Endothelial cell of umbilical vein (primary cell): ENCODE measurements around the gene RAB6C. TPM values are rescaled to one million over a fixed set of nuclear protein-coding genes. Genes with fewer than 3 reads are reported as not detected.
"Not testable (repeated sequence)": the region's sequence is repeated elsewhere in the genome, so short reads cannot be mapped to it uniquely, and the experiment has no call there.

ENCODE experiments used
- BruUV-seq: library from RNA; stranded (reverse); fragments of 400-500 nt; replicated peaks from 2 replicates; lab custom pipeline; 2021; lab: Mats Ljungman, UMichigan
- CTCF ChIA-PET: fragments of 300-600, 350-600 bp; sonication (Branson Sonifier 250); formaldehyde crosslinking; loops from one replicate; lab custom pipeline; 2021; ENCODE audit warnings: antibody characterized with exemption, inconsistent platforms; lab: Charles Lee
- POLR2A ChIA-PET: fragments of 300-600, 350-600 bp; sonication (Branson Sonifier 250); formaldehyde crosslinking; loops from one replicate; lab custom pipeline; 2021; ENCODE audit warnings: antibody characterized with exemption, inconsistent platforms; lab: Charles Lee
- DNase-seq: peaks from one replicate; pipeline ENCODE4 v3.0.0-alpha.2; 2011; ENCODE audit warnings: low read depth, low spot score
- FAIRE-seq: peaks from 2 replicates; lab custom pipeline; 2011; peaks lifted over from hg19 to GRCh38; lab: Jason Lieb, UNC
- H2AFZ ChIP-seq: 2 replicates; pipeline ENCODE4 v1.6.0; 2012; ENCODE audit warnings: low read depth, low read length, control low read depth, inconsistent platforms
- H3K27ac ChIP-seq: 2 replicates; pipeline ENCODE4 v1.5.1; 2011; ENCODE audit warnings: low read depth, mild to moderate bottlenecking, control low read depth, low read length, moderate library complexity; ENCODE audit not compliant: insufficient read depth
- H3K27me3 ChIP-seq, 2 experiments: 2 replicates each; pipeline versions ENCODE4 v1.6.0 to v1.6.1; 2011; ENCODE audit warnings: low read length in 2 of 2, mixed read lengths in 1 of 2; ENCODE audit not compliant: control insufficient read depth in 2 of 2, insufficient read depth in 2 of 2
- H3K36me3 ChIP-seq, 2 experiments: 2 replicates in 1 of 2; 3 replicates in 1 of 2; pipeline ENCODE4 v1.5.1; 2011; ENCODE audit warnings: low read length in 2 of 2, mild to moderate bottlenecking in 1 of 2, moderate library complexity in 1 of 2; ENCODE audit not compliant: control insufficient read depth in 2 of 2, insufficient read depth in 2 of 2; ENCODE audit errors: extremely low read depth in 1 of 2
- H3K4me1 ChIP-seq: 3 replicates; pipeline ENCODE4 v1.5.1; 2011; ENCODE audit warnings: mild to moderate bottlenecking, low read length; ENCODE audit not compliant: control insufficient read depth, insufficient read depth; ENCODE audit errors: extremely low read depth
- H3K4me2 ChIP-seq: 2 replicates; pipeline ENCODE4 v1.6.1; 2011; ENCODE audit warnings: low read length, control low read depth, mixed read lengths; ENCODE audit not compliant: insufficient read depth
- H3K4me3 ChIP-seq, 3 experiments: fragments of 200-600 bp in 1 of 3; sonication (generic), shearing (Covaris generic) in 1 of 3; replicated peaks in 1 of 3; 2 replicates each; pipeline ENCODE4 v1.5.1; 2011 to 2016; ENCODE audit warnings: control low read depth in 3 of 3, low read length in 3 of 3, mild to moderate bottlenecking in 2 of 3, inconsistent platforms in 1 of 3, low read depth in 1 of 3, moderate library complexity in 1 of 3; ENCODE audit not compliant: insufficient read depth in 1 of 3
- H3K79me2 ChIP-seq: 2 replicates; pipeline ENCODE4 v1.6.0; 2012; ENCODE audit warnings: low read length, inconsistent platforms; ENCODE audit not compliant: control insufficient read depth, insufficient read depth
- H3K9ac ChIP-seq: replicated peaks from 2 replicates; pipeline ENCODE3; 2011; ENCODE audit warnings: low read length, control low read depth; ENCODE audit not compliant: insufficient read depth; ENCODE audit errors: extremely low read depth
- H3K9me1 ChIP-seq: replicated peaks from 3 replicates; pipeline ENCODE4 v1.6.0; 2011; ENCODE audit warnings: mild to moderate bottlenecking, low read length; ENCODE audit not compliant: control insufficient read depth, insufficient read depth; ENCODE audit errors: extremely low read depth
- H3K9me3 ChIP-seq: replicated peaks from 2 replicates; pipeline ENCODE4 v1.5.1; 2012; ENCODE audit warnings: low read length, inconsistent platforms; ENCODE audit not compliant: control insufficient read depth, insufficient read depth
- H4K20me1 ChIP-seq: replicated peaks from 2 replicates; pipeline ENCODE3; 2011; ENCODE audit warnings: mild to moderate bottlenecking, low read length; ENCODE audit not compliant: control insufficient read depth, insufficient read depth; ENCODE audit errors: extremely low read depth
- CTCF ChIP-seq, 2 donors: IDR thresholded peaks; 1 replicate in 1 of 2; 2 replicates in 1 of 2; pipeline ENCODE4 v1.5.1; 2011; ENCODE audit warnings: low read length in 2 of 2, mild to moderate bottlenecking in 2 of 2, moderate library complexity in 2 of 2, control low read depth in 1 of 2, inconsistent platforms in 1 of 2, low read depth in 1 of 2; ENCODE audit not compliant: insufficient read depth in 1 of 2; ENCODE audit errors: extremely low read depth in 1 of 2
- GATA2 ChIP-seq: IDR thresholded peaks from 2 replicates; pipeline ENCODE4 v1.7.0; 2011; ENCODE audit warnings: low read depth, mild to moderate bottlenecking, moderate library complexity, mixed read lengths, low read length; ENCODE audit not compliant: insufficient read length, insufficient read depth
- MYC ChIP-seq: IDR thresholded peaks from one replicate; pipeline ENCODE4 v1.6.1; 2011; ENCODE audit warnings: mild to moderate bottlenecking, low read depth, low read length
- dilution Hi-C: fragments of 300-500 bp; cut with MboI; formaldehyde crosslinking; loops from one replicate; pipeline ENCODE4 v1.15.0; 2019; ENCODE audit warnings: low sequenced_read_pairs; ENCODE audit not compliant: extremely low pct_ligation_motif_present
- intact Hi-C: fragments of 100-400 bp; cut with micrococcal nuclease; formaldehyde crosslinking; loops from one replicate; pipeline ENCODE4 v1.10.0; 2022
- polyA plus RNA-seq, 4 experiments: library from polyadenylated mRNA; depleted of rRNA in 3 of 4; stranded (reverse) in 3 of 4; unstranded in 1 of 4; fragments of >200 nt; gene quantifications; 2 replicates each; pipeline versions ENCODE4 v1.2.1 to v1.2.3, GENCODE V29; 2011 to 2012; ENCODE audit warnings: missing spikeins in 1 of 4
- total RNA-seq: library from RNA; stranded (reverse); gene quantifications from 2 replicates; pipeline ENCODE4 v1.2.3, GENCODE V29; 2021
- TF ChIP-seq, protein P1 (sequence below): IDR thresholded peaks from 2 replicates; pipeline ENCODE4 v1.6.1; 2011; ENCODE audit not compliant: insufficient read depth, insufficient read length

RAB6C gene
- total and polyA plus RNA-seq, 2 donors (not counting 3 experiments of a cell fraction or from before 2014, with no cell fraction given) = not detected

DNA sequence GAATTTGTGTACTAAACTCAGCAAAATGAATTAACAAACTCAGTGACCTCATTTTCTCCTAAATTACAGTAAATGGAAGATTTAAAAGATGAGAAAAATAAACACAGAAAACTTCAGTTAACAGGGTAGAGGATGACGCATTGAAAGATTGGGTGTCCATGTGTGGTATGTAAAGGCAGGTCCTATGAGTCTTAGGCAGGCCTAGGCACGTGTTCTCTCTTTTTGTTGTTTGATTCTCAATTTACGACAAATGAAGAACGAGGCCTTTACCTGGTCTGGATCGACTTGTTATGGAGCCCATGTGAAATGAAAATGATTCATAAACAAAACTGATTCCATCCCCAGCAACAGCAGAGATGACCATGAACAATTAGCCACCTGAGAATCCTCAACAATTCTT, 37.2 kb downstream of the RAB6C start:
- dilution Hi-C loops, H4K20me1 ChIP-seq, H3K4me1 ChIP-seq, POLR2A ChIA-PET, H3K9me3 ChIP-seq, CTCF ChIA-PET, H3K9me1 ChIP-seq, H3K36me3 ChIP-seq, H2AFZ ChIP-seq, intact Hi-C loops, H3K79me2 ChIP-seq, H3K27ac ChIP-seq, FAIRE-seq, H3K27me3 ChIP-seq, BruUV-seq, H3K9ac ChIP-seq, DNase-seq, H3K4me3 ChIP-seq, H3K4me2 ChIP-seq: not testable (repeated sequence)

DNA sequence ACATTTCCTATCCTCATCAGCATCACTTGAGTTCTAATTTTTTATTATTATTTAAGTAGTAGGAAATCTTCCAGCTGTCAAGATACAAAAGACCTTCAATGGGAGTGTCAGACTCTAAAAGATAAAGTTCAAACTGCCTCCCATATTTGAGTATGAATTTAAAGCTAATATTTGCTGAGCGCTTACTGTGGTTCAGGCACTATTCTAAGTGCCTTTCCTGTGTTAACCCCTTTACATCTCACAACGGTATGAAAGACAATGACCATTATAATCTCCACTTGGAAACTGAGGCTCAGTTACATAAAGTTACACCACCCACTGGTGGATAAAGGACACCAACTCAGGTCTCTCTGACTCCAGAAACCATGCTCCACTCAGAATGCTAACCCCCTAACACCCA, 39.9 kb downstream of the RAB6C start:
- no peak for FAIRE-seq
- dilution Hi-C loops = no loop called here

GRCh38 chr2:130020069-130020468, 40.6 kb downstream of the RAB6C start:
- H3K9me3 ChIP-seq, H3K4me1 ChIP-seq, H3K79me2 ChIP-seq, H2AFZ ChIP-seq, H3K9ac ChIP-seq, H3K36me3 ChIP-seq, POLR2A ChIA-PET, H4K20me1 ChIP-seq, DNase-seq, H3K27me3 ChIP-seq, H3K4me2 ChIP-seq, H3K4me3 ChIP-seq, H3K27ac ChIP-seq, CTCF ChIA-PET, H3K9me1 ChIP-seq, dilution Hi-C loops, intact Hi-C loops, FAIRE-seq, BruUV-seq: not testable (repeated sequence)

More for the DNA sequence above, 39.9 kb downstream of the RAB6C start:
- intact Hi-C loops = no loop called here
- no peak overlapping the region for H3K27ac ChIP-seq
- no peak overlapping the region for H2AFZ ChIP-seq
- H3K4me2 ChIP-seq = no peak overlapping the region
- no peak overlapping the region for H3K4me3 ChIP-seq
- no peak for DNase-seq
- H3K9me3 ChIP-seq = no peaks in the 10 kb centered on the region
- H3K36me3 ChIP-seq = no peaks in the 10 kb centered on the region
- no peak overlapping the region for H3K9ac ChIP-seq
- H3K27me3 ChIP-seq = no peaks in the 10 kb centered on the region
- BruUV-seq = no TSS peak
- H3K4me1 ChIP-seq = no peaks in the 10 kb centered on the region
- H4K20me1 ChIP-seq = no peaks in the 10 kb centered on the region
- TF ChIP-seq CTCF (IDR thresholded peaks at IDR 0.05; ENCODE audit: extremely low read depth in 1 of 2, insufficient read depth in 1 of 2, low read depth in 1 of 2, low read length in 2 of 2) = no peak
- TF ChIP-seq, protein P1, sequence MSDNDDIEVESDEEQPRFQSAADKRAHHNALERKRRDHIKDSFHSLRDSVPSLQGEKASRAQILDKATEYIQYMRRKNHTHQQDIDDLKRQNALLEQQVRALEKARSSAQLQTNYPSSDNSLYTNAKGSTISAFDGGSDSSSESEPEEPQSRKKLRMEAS = no peak
- no peak for TF ChIP-seq GATA2
- TF ChIP-seq MYC = no peak
- ChIA-PET POLR2A (no interaction called here), CTCF (no interaction called here)
- H3K9me1 ChIP-seq = no peaks in the 10 kb centered on the region
- H3K79me2 ChIP-seq = no peaks in the 10 kb centered on the region
